Fibroblast of lung (primary cell): ENCODE results near the gene USP4.

Experiments
- EZH2 ChIP-seq: IDR thresholded peaks from 2 replicates; pipeline ENCODE4 v1.5.1; 2012; ENCODE audit warnings: low read length, control low read depth, mild to moderate bottlenecking; ENCODE audit errors: missing control alignments
- TF ChIP-seq, protein P1 (sequence below), 2 donors: IDR thresholded peaks in 1 of 2; conservative IDR thresholded peaks in 1 of 2; 1 replicate in 1 of 2; 2 replicates in 1 of 2; pipeline ENCODE4 v1.5.1; 2011 to 2012; ENCODE audit warnings: low read length in 2 of 2, control low read depth in 1 of 2, inconsistent platforms in 1 of 2, low read depth in 1 of 2, mild to moderate bottlenecking in 1 of 2

DNA sequence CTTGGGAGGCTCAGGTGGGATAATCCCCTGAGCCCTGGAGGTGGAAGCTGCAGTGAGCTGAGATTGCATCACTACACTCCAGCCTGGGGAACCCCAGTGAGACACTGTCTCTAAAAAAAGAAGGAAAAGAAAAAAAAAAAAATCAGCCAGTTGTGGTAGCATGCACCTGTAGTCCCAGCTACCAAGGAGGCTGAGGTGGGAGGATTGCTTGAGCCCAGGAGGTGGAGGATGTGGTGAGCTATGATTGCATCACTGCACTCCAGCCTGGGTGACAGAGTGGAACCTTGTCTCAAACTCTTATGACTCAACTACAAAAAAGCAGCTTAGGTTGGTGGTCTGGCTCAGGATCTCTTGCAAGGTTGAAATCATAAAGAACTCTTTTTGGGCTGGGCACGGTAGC is 37.6 kb upstream of the USP4 start:
- TF ChIP-seq, protein P1, sequence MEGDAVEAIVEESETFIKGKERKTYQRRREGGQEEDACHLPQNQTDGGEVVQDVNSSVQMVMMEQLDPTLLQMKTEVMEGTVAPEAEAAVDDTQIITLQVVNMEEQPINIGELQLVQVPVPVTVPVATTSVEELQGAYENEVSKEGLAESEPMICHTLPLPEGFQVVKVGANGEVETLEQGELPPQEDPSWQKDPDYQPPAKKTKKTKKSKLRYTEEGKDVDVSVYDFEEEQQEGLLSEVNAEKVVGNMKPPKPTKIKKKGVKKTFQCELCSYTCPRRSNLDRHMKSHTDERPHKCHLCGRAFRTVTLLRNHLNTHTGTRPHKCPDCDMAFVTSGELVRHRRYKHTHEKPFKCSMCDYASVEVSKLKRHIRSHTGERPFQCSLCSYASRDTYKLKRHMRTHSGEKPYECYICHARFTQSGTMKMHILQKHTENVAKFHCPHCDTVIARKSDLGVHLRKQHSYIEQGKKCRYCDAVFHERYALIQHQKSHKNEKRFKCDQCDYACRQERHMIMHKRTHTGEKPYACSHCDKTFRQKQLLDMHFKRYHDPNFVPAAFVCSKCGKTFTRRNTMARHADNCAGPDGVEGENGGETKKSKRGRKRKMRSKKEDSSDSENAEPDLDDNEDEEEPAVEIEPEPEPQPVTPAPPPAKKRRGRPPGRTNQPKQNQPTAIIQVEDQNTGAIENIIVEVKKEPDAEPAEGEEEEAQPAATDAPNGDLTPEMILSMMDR (conservative IDR thresholded peaks at IDR 0.05 in 1 of 2, IDR thresholded peaks at IDR 0.05 in 1 of 2; ENCODE audit: low read depth in 1 of 2, low read length in 2 of 2) = no peak
- no peak for TF ChIP-seq EZH2
